ENCODE measurements around the gene GSDMA.
"Not testable (repeated sequence)": the region's sequence is repeated elsewhere in the genome, so short reads cannot be mapped to it uniquely, and the experiment has no call there.

Gene GSDMA

GRCh38 chr17:39999067-39999466, 36.3 kb downstream of the GSDMA start:
- no peak for DNase-seq

- no peak for DNase-seq
These were observed 37.4 kb downstream of the GSDMA start for GRCh38 chr17:40000161-40000560.

- DNase-seq = not testable (repeated sequence)
These were observed 38.5 kb downstream of the GSDMA start for GRCh38 chr17:40001335-40001734.

DNA sequence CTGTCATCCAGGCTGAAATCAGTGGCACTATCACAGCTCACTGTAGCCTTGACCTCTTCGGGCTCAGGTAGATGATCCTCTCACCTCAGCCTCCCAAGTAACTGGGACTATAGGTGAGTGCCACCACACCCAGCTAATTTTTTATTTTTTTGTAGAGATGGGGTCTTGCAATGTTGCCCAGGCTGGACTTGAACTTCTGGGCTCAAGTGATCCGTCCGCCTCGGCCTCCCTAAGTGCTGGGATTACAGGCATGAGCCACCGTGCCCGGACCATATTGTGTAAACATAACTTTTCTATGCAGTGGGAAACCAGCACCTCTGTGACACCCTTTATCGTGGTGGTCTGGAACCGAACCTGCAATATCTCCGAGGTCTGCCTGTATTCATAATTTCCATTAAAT, 41.3 kb downstream of the GSDMA start:
- DNase-seq = no peak

DNA sequence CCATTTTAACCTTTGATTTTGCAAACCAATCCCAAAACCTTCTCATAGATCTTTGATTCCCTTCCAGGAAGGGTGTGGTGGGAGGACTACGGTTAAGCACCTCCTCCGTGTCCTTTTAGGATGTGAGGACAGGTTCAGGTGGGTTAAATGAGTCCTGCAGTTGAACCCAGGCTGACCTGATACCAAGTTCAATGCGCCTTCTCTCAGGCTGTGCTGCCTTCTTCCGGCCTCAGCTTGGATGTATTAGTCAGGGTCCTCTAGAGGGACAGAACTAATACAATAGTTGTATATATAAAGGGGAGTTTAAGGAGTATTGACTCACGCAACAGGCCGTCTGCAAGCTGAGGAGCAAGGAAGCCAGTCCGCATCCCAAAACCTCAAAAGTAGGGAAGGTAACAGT, 41.9 kb downstream of the GSDMA start:
- no peak for DNase-seq

DNA sequence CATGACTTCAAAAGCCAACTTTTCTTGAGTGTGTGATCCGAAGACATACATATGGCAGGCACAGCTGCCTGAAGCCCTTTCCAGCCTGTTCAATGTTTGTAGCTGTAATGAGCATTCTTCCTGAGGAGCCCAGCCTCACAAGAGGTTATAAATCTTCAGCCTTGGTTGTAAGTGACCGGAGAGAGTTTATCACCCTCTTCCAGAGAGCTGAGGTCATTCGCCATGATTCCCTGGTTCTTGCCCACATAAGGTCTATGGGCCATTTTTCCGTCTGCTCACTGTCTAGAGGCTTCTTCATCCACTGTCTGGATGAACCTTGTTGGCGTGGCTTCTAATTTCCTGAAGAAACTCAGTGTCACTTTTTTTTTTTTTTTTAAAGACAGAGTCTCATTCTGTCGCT, 42.7 kb downstream of the GSDMA start:
- no peak for DNase-seq

GRCh38 chr17:40010946-40011500, 48.2 kb downstream of the GSDMA start:
- not testable (repeated sequence) for DNase-seq

DNA sequence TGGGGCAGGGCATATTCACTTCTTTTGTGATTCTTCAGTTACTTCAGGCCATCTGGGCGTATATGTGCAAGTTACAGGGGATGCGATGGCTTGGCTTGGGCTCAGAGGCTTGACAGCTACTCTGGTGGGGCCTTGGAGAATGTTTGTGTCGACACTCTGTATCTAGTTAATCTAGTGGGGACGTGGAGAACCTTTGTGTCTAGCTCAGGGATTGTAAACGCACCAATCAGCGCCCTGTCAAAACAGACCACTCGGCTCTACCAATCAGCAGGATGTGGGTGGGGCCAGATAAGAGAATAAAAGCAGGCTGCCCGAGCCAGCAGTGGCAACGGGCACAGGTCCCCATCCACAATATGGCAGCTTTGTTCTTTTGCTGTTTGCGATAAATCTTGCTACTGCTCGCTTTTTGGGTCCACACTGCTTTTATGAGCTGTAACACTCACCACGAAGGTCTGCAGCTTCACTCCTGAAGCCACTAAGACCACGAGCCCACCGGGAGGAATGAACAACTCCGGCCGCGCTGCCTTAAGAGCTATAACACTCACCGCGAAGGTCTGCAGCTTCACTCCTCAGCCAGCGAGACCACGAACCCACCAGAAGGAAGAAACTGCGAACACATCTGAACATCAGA, 49.3 kb downstream of the GSDMA start:
- not testable (repeated sequence) for DNase-seq

DNA sequence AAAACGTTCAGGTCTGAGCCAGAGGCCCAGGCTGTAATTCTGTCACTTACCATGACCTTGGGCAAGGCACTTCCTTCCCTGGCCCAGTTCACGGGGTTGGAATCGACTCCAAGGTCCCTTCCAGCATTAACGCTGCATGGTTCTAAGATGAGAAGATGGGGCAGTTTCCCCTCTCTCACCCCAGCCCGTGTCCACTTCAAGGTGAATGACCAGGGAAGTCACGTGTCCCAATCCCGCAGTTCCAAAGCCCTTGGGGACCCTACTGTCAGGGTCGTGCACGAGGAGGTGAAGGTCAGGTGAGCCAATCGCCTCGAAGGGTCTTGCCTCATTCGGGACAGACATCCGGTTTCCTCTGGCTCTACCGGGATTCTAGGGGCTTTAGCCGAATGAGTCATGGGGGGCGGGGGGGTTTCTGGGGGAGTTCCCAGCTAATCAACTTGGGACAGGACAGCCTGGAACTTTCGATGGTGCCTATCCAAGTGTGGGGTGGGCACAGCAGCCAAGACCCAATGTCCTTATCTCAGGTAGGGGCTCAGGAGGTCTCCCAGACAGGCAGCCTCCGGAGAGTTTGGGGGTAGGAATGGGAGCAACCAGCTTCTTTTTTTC, 51.7 kb downstream of the GSDMA start:
- DNase-seq = no peak

GRCh38 chr17:40015005-40015997, 52.5 kb downstream of the GSDMA start, which contains the start of gene CSF3:
Gene CSF3, plus strand, starts transcription at chr17:40015440. Its CDS starts 35 bp downstream, at chr17:40015475.
- no peak for DNase-seq

GRCh38 chr17:40015998-40016985, 53.5 kb downstream of the GSDMA start:
- no peak for DNase-seq

- DNase-seq = no peak
These were observed 54.7 kb downstream of the GSDMA start for GRCh38 chr17:40017422-40018080.

DNA sequence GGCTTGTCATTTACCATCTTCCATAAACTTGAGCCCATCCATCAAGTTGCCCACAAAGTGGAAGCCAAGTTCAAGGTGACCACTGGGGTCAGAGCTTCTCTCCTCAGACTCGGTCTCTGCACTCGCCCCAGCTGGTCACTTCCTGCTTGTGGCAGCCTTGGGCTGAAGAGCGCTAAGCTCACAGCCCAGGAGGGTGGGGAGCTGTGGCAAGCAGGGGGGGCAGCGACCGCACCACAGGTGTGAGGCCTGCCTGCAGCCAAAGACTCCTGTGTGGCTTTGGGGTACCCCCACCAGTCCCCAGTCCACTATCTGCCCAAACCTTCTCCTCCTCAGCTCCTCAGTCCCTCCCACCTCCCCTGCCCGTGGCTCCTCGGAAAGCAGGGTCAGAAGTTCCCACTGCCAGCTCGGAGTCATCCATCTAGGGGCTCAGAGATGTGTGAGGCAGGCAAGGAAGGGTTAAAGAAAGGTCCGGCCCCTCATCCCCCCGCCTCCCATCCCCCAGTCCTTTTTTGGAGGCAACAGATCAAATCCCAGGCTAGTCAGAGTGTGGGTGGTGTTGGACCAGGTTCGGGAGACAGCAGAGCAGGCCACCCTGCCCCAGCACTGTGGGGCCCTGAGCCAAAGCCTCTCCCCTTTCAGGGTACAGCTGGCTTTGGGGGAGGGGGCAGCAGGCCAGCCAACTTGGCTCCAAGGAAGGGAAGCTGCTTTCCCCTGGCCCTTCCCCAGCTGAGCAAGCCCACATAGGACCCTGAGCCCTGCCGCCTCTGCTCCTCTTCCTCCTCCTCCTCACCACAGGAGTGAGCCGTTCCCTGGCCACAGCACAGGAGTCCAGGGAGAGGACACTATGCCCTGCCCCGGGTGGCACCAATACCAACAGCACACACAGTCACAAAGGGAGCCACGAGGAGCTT, 55.7 kb downstream of the GSDMA start:
- DNase-seq = no peak

DNA sequence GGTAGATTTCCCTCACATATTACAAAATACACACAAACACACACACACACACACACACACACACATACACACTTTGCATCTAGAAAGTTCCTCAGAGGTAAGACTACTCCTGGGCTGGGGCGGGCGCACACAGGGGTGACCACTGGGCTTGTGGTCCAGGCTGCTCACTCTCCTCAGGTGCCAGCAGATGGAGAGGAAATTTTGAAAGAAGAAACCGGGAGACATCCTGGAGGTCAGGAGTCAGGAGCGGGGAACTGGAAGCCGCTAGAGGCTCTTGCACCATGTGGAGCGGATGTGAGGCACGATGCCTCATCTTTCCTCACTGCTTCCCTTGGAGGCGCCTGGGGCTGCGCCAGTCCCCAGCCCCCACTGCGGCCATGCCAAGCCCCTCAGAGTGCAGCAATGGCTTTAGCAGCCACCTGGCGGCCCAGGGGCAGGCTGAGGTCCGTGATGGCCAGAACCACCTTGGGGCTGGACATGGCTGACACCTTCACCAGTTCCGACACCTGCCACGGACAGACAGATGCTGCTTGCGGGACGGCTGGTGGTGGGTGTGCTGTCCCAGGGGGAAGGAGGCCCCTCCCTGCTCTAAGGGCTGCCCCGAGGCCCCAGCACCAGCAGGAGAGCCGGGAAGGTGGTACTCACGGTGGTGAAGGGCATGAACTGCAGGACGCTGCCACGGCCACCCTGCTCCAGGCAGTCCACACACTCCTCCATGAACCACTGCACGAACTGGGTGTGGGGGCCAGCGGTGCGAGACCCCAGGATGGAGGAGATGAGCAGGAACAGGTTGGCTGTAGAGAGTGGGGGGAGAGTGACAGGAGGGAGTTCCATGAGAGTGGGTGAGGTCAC, 56.6 kb downstream of the GSDMA start:
- no peak for DNase-seq

DNA sequence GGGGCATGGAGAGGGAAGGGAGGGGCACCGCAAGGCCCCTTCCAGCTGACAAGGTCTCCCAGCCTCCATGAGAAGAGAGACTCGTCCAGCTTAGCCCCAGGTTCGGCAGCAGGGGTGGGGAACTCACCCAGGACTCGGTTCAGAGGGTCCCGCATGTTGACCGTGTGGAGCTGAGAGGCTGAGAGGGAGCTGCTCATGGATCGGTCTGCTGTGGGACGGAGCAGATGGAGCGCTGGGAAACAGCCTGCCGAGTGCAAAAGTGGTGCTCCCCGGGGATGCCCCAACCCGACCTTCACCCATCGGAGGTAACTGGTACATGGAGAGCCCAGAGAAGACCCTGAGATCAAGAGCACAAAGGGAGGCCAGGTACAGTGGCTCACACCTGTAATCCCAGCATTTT, 57.3 kb downstream of the GSDMA start:
- DNase-seq = no peak

- DNase-seq = no peak
These were observed 58.7 kb downstream of the GSDMA start for GRCh38 chr17:40021451-40021971.

- DNase-seq = no peak
These were observed 59.7 kb downstream of the GSDMA start for GRCh38 chr17:40022497-40022896.

- no peak for DNase-seq
These were observed 60.2 kb downstream of the GSDMA start for GRCh38 chr17:40022961-40023541.
